Skeletal muscle tissue (tissue), 4 donors: ENCODE data around the gene SRGAP3. TPM values are rescaled to one million over a fixed set of nuclear protein-coding genes. Genes with fewer than 3 reads are reported as not detected.

Experiments used
- H3K27ac ChIP-seq: one replicate; pipeline ENCODE4 v1.7.0; 2013; ENCODE audit warnings: mild to moderate bottlenecking, low read depth, low read length, inconsistent platforms
- H3K27me3 ChIP-seq, 3 donors: one replicate each; pipeline ENCODE4 v1.7.0; 2013; ENCODE audit warnings: low read length in 3 of 3; ENCODE audit not compliant: control insufficient read depth in 3 of 3, insufficient read depth in 3 of 3
- H3K36me3 ChIP-seq, 3 donors: one replicate each; pipeline ENCODE4 v1.7.0; 2013; ENCODE audit warnings: low read length in 3 of 3; ENCODE audit not compliant: control insufficient read depth in 3 of 3, insufficient read depth in 3 of 3
- H3K4me1 ChIP-seq, 3 donors: one replicate each; pipeline ENCODE4 v1.7.0; 2013; ENCODE audit warnings: low read length in 3 of 3, mild to moderate bottlenecking in 3 of 3; ENCODE audit not compliant: control insufficient read depth in 3 of 3, insufficient read depth in 3 of 3
- H3K4me3 ChIP-seq, 3 donors: one replicate each; pipeline ENCODE4 v1.7.0; 2013; ENCODE audit warnings: low read length in 3 of 3
- H3K9ac ChIP-seq, 3 donors: one replicate each; pipeline ENCODE4 v1.7.0; 2013; ENCODE audit warnings: low read length in 3 of 3, mild to moderate bottlenecking in 3 of 3, moderate library complexity in 2 of 3, low read depth in 1 of 3
- H3K9me3 ChIP-seq, 3 donors: one replicate each; pipeline ENCODE4 v1.7.0; 2013; ENCODE audit warnings: low read length in 3 of 3; ENCODE audit not compliant: control insufficient read depth in 3 of 3
- total RNA-seq: library from RNA; depleted of rRNA; stranded (reverse); fragments of >200 nt; gene quantifications from one replicate; pipeline ENCODE4 v1.2.3, GENCODE V29; 2014
- donor health status: Osteomylitis.

SRGAP3 gene
- total RNA-seq, 1 donor from 2014 or later = 15.7 TPM

DNA sequence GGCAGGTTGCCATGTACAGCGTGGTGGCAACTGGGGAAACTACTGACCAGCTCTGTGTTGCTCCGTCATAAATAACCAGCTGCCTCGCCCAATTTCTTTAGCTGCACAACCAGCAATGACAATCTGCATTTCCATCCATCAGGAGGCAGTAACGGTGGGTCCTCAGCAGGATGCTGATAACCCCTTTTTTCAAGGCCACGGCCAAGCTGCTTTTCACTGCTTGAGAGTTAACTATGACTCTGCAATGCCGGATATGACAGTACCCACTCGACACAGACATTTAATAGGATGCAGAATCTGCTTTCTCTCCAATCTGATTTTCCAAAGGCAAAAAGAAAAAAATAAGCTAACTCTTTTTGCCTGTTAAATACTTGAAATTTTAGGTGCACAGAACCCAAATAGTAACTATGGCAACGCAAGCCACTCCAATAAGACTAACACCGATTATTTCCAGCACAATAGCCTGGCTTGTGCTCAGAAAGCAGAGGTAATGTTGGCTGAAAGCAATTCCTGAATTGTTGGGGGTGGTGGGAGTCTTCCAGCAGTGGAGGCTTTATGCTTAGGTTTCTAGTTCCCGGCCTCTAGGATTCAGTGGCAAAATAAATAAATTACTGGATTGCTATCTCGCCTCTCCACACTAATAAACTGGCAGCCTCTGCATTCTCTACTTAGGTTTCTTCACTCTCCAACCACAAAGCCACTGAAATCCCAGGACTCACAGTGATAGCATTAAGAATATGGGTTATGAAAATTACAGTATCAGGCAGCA, 31.2 kb upstream of the SRGAP3 start:
- no peaks in the 10 kb centered on the region for H3K9me3 ChIP-seq
- H3K9ac ChIP-seq = no peak overlapping the region
- H3K27me3 ChIP-seq = no peaks in the 10 kb centered on the region
- peaks cover 0 to 8% (median 2%) of the 10 kb centered on the region in 3 donors for H3K4me1 ChIP-seq
- no peak overlapping the region for H3K27ac ChIP-seq
- no peak overlapping the region for H3K4me3 ChIP-seq
- H3K36me3 ChIP-seq = no peaks in the 10 kb centered on the region

DNA sequence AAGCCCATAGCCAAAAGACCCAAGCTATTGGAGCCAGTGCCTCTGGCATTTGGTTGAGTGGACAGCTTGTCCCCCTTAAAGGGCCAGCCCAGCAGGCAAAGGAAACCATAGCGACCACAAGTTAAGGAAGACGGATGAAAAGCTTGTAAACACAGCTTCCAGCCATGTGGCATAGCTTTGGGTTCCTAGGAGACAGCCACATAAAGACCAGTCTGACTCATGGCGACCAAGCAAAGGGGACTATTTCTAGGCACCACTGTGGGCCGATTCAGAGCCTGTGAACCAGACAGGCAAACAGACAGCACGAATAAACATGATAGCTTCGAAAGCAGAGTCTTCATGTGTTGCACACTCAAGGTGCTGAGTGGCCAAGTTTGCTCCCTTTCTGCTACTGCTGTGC, 30.5 kb upstream of the SRGAP3 start:
- Histone ChIP-seq H3K9me3 (no peaks in the 10 kb centered on the region), H3K4me3 (no peak overlapping the region), H3K27ac (no peak overlapping the region), H3K4me1 (peaks cover 0 to 8% (median 2%) of the 10 kb centered on the region in 3 donors), H3K27me3 (no peaks in the 10 kb centered on the region), H3K9ac (no peak overlapping the region), H3K36me3 (no peaks in the 10 kb centered on the region)

DNA sequence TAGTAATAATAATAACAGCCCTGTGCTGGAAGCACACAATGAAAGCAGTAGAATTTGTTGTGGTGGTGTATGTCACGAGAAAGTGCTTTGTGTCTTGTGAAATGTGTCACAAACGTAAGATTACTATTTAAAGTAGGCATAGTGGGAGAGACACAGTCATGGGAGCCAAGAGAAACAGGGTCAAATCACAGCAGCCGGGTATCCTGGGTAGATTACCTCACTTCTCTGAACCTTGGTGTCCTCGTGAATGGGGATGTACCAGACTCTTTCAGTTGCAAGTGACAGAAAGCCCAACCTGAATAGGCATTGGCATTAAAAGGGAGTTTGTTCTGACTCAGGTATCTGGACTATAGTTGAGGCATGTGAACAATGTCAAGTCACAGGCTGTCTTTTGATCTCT, 29.1 kb upstream of the SRGAP3 start:
- Histone ChIP-seq H3K27ac (no peak overlapping the region), H3K9me3 (no peaks in the 10 kb centered on the region), H3K36me3 (no peaks in the 10 kb centered on the region)

DNA sequence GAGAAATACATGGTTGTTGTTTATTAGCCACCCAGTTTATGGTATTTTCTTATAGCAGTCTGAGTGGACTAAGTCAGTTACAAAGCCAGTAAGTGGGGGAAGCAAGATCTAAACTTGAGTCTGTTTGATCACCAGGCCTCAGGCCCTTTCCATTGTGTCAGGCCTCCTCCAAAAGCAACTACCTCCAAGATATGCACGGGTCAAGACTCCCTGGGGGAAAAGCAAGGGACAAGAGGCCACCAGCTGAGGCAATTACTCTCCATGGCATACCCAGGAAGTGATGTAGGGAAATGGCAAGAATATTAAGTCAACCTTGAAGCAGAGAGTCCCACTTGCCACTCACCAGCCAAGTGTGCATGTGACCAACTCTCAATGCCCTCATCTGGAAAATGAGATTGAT, 28.6 kb upstream of the SRGAP3 start:
- no peaks in the 10 kb centered on the region for H3K36me3 ChIP-seq
- H3K9ac ChIP-seq = no peak overlapping the region
- H3K4me1 ChIP-seq = peaks cover 0 to 8% (median 2%) of the 10 kb centered on the region in 3 donors
- no peaks in the 10 kb centered on the region for H3K27me3 ChIP-seq
- no peaks in the 10 kb centered on the region for H3K9me3 ChIP-seq
- H3K27ac ChIP-seq = no peak overlapping the region
- no peak overlapping the region for H3K4me3 ChIP-seq

More for the DNA sequence above, 29.1 kb upstream of the SRGAP3 start:
- Histone ChIP-seq H3K9ac (no peak overlapping the region), H3K27me3 (no peaks in the 10 kb centered on the region), H3K4me1 (peaks cover 0 to 8% (median 2%) of the 10 kb centered on the region in 3 donors), H3K4me3 (no peak overlapping the region)

DNA sequence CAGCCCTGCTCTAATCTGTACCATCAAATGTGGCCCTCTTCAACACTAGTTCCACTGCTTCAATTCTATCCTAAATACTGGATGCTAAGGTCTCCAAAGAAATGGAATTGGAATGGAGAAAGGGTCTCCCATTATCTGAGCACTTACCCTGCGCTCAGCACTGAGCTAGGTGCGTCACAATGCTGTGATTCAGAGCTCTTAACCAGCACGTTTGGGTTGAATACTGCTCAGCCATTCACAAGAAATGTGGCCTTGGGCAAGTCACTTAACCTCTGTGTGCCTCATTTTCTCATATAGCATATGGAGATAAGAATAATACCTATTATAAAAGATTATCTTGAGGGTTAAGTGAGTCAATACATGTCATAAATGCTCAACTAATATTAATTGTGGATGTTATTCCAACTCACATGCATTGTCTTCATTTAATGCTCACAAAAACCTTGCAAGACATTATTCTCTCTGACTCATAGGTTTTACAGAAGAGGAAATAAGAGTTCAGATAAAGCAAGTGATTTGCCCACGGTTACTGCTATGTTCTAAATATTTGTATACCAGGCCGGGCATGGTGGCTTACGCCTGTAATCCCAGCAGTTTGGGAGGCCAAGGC, 27.4 kb upstream of the SRGAP3 start:
- Histone ChIP-seq H3K4me1 (peaks cover 0 to 8% (median 2%) of the 10 kb centered on the region in 3 donors), H3K27ac (no peak overlapping the region), H3K27me3 (no peaks in the 10 kb centered on the region), H3K9ac (no peak overlapping the region), H3K4me3 (no peak overlapping the region), H3K9me3 (no peaks in the 10 kb centered on the region), H3K36me3 (no peaks in the 10 kb centered on the region)

DNA sequence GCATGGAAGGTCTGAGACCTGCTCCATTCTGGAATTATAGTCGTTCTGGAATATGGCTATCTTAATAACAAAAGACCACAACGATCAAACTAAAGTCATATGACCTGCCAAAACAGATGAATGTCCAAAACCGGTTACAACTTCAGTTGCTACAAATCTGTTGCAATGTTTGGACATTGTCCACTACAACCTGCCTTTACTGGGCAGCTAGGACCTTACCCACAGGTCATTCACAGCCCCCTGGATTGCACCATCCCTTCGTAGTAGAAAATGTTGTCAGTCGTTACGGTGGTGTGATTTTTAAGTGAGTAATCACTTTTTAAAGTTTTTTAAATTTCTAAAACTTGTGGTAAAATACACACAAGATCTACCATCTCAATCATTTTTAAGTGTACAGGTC, 22.5 kb upstream of the SRGAP3 start:
- H3K4me1 ChIP-seq = no peaks in the 10 kb centered on the region
- no peaks in the 10 kb centered on the region for H3K36me3 ChIP-seq
- no peak overlapping the region for H3K4me3 ChIP-seq
- no peak overlapping the region for H3K27ac ChIP-seq
- no peak overlapping the region for H3K9ac ChIP-seq
- H3K27me3 ChIP-seq = no peaks in the 10 kb centered on the region
- no peaks in the 10 kb centered on the region for H3K9me3 ChIP-seq

DNA sequence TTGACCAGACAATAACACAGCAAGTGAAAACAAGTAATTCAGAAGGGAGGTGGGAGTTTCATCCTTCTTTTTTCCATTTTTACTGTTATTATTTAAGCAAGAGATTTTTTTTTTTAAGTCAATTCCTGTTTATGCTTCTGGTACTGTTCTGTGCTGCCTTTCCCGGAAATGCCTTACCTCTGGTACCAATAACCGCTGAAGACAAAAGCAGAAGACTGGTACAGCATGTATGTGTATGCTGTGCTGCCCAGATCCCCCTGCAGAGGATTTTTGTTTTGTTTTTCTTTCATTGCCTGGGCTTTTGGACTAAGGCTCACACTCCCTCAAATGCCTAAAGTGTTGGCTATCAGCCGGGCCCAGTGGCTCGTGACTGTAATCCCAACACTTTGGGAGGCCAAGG, 21.3 kb upstream of the SRGAP3 start:
- H3K27me3 ChIP-seq = no peaks in the 10 kb centered on the region
- H3K9me3 ChIP-seq = no peaks in the 10 kb centered on the region
- H3K27ac ChIP-seq = no peak overlapping the region
- H3K4me3 ChIP-seq = no peak overlapping the region
- no peaks in the 10 kb centered on the region for H3K36me3 ChIP-seq
- no peak overlapping the region for H3K9ac ChIP-seq
- H3K4me1 ChIP-seq = no peaks in the 10 kb centered on the region

DNA sequence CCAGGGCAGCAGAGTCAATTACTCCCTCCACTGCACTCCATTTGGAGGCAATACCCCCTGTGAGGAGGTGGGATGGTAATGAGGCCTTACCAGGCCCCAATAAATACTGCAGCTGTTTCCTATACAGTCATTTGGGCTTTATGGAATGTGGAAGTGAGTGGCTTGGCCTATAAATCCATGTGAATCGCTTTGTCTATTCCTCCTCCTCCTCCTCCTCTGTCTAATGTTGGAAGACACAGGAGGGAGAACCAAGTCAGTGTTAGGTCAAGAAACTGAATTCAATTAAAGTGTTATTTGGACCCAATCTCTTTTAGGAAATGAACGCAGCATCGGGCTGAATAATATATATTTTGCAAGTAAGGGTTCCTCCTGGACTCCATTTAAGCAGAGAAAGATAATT, 17.3 kb upstream of the SRGAP3 start:
- H3K4me3 ChIP-seq = no peak overlapping the region
- H3K36me3 ChIP-seq = no peaks in the 10 kb centered on the region
- H3K27me3 ChIP-seq = no peaks in the 10 kb centered on the region
- H3K9me3 ChIP-seq = no peaks in the 10 kb centered on the region
- no peaks in the 10 kb centered on the region for H3K4me1 ChIP-seq
- H3K27ac ChIP-seq = no peak overlapping the region
- no peak overlapping the region for H3K9ac ChIP-seq

DNA sequence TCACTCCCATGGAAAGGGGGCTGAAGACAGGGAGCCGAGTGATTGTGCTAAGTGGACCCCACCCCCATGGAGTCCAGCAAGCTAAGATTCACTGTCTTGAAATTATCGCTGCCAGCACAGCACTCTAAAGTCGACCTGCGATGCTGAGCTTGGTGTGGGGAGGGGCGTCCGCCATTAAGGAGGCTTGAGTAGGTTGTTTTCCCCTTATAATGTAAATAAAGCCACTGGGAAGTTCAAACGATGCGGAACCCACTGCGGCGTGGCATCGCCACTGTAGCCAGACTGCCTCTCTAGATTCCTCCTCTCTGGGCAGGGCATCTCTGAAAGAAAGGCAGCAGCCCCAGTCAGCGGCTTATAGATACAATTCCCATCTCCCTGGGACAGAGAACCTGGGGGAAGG, 10.9 kb upstream of the SRGAP3 start:
- no peak overlapping the region for H3K4me3 ChIP-seq
- no peaks in the 10 kb centered on the region for H3K36me3 ChIP-seq
- peaks cover 0 to 6% (median 0%) of the 10 kb centered on the region in 3 donors for H3K27me3 ChIP-seq
- no peak overlapping the region for H3K9ac ChIP-seq
- no peaks in the 10 kb centered on the region for H3K9me3 ChIP-seq
- peaks cover 0 to 4% (median 0%) of the 10 kb centered on the region in 3 donors for H3K4me1 ChIP-seq
- H3K27ac ChIP-seq = no peak overlapping the region

DNA sequence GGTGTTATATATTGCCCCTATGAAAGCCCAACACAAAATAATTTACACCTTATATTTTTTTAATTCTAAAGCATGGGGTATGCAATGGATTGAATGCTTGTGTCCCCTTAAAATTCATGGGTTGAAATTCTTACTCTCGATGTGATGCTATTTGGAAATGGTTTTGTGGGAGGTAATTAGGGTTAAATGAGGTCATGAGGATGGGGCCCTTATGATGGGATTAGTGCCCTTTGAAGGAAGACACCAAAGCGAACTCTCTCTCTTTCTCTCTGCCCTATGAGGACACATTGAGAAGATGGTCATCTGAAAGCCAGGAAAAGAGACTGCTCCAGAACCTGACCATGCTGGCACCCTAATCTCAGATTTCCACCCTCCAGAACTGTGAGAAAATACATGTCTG, 7.6 kb upstream of the SRGAP3 start:
- peaks cover 0 to 6% (median 0%) of the 10 kb centered on the region in 3 donors for H3K27me3 ChIP-seq
- H3K4me3 ChIP-seq = no peak overlapping the region
- H3K9me3 ChIP-seq = no peaks in the 10 kb centered on the region
- peaks cover 0 to 4% (median 0%) of the 10 kb centered on the region in 3 donors for H3K4me1 ChIP-seq
- no peak overlapping the region for H3K9ac ChIP-seq
- H3K27ac ChIP-seq = no peak overlapping the region
- H3K36me3 ChIP-seq = no peaks in the 10 kb centered on the region
